Heart left ventricle (tissue), 13 donors: ENCODE results near the gene FAM216A.

Experiments used
- CTCF ChIP-seq, 12 donors: fragments of 200-600 bp; sonication (generic) in 4 of 12; IDR thresholded peaks; one replicate each; pipeline versions ENCODE4 v1.5.0 to v1.8.0; 2018 to 2022; ENCODE audit warnings: antibody characterized with exemption in 12 of 12, mild to moderate bottlenecking in 5 of 12
- POLR2A ChIP-seq, 2 donors: fragments of 450-650 bp; IDR thresholded peaks; one replicate each; pipeline ENCODE4 v1.6.1; 2017; ENCODE audit warnings: antibody characterized with exemption in 2 of 2, mild to moderate bottlenecking in 2 of 2, moderate library complexity in 2 of 2
- donor health status: ischemic (EF 13 %, LVEDD 7.1; RV severe dilation, severe dysfunction).
- donor health status: DM: no; HTN: yes; CAD: no.
- donor health status: DM: no; HTN: no; CAD: no.
- donor health status: ischemic (EF 25% LVEDD 6.9; RV normal size, moderate dysfunction).
- donor health status: ischemic (EF 25% LVEDD 5.7; RV mildly dilated, moderate dysfunction).
- donor health status: ischemic (EF 35%, LVEDD 5.7; RV mildly dilated, moderate dysfunction).
- donor health status: nonischemic (EF 11% LVEDD 7.7; RV severe dilation, severe dysfunction).
- donor health status: DM: yes; HTN: yes; CAD: no.
- donor health status: PGD.
- donor health status: ischemic (EF 29% LVEDD 5.4; RV normal size, mild dysfunction).
- donor health status: nonischemic (EF 23%, LVEDD 6.1; RV moderate dilation, normal function).

DNA sequence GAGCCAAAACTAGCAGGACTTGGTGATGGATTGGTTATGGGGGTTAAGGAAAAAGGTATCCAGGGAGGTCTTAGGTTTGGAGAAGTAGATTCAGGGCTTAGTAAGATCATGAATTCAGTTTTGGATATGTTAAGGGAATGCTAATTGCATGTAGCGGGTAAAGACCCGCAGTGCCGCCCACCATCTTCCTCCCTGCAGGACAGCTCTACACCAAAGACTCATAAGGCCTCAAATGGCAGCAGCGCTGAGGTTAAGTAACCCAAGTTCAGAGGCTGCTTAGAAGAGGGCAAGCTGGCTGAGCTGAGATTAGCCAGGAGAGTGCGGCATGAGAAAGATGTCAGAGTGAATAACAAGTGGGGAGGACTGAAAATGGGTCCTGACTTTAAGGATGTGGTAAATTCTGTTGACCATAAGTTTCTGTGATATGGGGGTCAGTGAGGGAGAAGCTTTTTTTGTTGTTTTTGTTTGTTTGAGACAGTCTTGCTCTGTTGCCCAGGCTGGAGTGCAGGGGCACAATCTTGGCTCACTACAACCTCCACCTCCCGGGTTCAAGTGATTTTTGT is 59.7 kb downstream of the FAM216A start:
- TF ChIP-seq CTCF (IDR thresholded peaks at IDR 0.05) (no peak), POLR2A (IDR thresholded peaks at IDR 0.05) (no peak)
